GM19397 (cell line): ENCODE results near the gene INPP4B.

Experiments used
- ATAC-seq: cut with Tn5 transposase; IDR thresholded peaks from one replicate; pipeline ENCODE4 v1.9.1; 2021; ENCODE audit warnings: mild to moderate bottlenecking, moderate library complexity; ENCODE audit not compliant: unreplicated experiment

The INPP4B gene

GRCh38 chr4:142064181-142064580 lies 781.9 kb downstream of the INPP4B start:
- ATAC-seq, result no peak

DNA sequence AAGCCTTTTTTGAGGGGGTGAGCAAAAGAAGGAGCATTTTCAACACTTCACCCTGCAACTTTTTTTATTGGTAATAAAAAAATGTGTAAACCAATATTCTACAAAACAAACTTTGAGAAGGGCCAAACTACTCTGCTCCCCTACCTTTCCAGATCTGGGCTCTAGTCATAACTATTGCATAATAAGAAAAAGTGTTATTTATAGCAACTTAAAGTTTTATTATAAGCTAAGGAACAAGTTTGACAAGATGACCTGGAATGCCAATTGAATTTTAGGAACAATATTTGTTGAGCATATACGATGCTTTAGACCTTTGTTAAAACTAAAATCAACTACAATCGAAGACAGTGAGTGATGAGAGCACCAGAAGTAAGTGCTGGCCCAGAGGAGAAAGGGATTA lies 800.1 kb downstream of the INPP4B start:
- ATAC-seq, result no peak

DNA sequence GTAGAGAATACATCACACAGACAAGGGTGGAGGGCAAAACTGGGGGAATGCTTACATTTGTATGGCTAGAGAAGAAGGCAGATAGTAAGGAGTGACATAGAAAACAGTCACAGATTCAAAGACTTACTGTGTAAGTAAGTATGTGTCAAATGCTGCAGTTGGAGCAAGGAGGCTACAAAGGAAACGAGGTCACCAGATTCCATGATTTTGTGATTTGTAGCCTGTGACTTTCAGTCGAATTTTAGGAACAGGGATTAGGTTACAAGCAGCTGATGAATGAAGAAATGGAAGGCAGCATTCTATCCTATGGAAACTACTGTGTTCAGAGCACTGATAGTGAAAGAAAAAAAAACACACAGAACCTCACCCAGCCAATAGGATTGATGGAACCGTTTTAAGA lies 801.8 kb downstream of the INPP4B start:
- no peak for ATAC-seq

GRCh38 chr4:142043509-142043908 lies 802.6 kb downstream of the INPP4B start:
- no peak for ATAC-seq

- ATAC-seq, result no peak
Measured at GRCh38 chr4:142041788-142042187, 804.3 kb downstream of the INPP4B start.

DNA sequence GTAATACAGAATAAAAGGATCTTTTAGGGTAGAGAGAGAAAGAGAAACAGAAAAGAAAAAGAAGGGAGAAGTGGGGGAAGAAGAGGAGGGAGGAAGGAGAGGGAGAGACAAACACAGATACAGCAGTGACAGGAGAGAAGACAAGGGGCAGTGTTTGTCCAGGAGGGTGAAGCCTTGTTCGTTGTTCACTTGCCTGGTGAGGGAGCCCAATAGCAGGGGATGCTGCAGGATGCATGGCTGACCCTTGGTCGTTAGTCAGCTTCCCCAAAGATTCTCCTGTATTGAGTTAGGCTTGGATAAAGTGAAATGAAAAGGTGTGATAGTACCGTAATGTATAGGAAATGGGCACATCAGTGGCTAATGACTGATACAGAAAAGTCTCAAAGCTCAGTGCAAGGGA lies 806.1 kb downstream of the INPP4B start:
- no peak for ATAC-seq

DNA sequence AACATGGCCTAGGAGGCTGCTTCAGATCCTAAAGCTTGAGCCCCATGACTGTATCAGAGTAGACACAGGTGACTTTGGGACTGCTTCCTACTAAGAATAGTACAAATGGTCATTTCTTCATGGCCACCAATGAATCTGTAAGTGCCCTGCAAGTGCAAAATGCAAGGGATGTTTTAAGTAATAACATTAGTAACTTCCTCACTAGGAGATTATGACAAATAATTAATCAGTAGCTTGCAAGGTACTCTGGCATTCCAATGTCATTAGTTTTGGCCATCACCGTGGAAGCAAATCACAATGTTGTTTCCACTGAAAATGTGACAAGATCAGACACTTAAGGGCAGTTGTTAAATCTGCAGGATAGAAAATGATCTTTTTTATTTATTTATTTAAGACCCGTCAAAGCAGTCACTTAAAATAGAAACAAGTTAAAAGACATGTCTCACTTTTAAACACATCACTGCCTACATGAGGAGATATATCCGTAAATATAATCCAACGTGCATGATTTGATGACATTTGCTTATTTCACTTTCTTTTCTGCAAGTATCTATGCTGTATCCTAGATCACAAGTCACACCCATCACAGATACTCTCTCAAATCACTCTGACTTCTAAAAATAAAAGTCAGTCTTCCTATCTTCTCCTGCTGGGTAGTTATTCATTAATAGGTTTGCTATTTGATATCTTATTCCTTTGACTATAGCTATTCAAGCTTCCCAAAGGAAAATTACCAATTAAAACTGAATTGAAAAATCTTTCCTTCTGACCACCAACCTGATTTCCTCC lies 809.1 kb downstream of the INPP4B start:
- ATAC-seq, result no peak

DNA sequence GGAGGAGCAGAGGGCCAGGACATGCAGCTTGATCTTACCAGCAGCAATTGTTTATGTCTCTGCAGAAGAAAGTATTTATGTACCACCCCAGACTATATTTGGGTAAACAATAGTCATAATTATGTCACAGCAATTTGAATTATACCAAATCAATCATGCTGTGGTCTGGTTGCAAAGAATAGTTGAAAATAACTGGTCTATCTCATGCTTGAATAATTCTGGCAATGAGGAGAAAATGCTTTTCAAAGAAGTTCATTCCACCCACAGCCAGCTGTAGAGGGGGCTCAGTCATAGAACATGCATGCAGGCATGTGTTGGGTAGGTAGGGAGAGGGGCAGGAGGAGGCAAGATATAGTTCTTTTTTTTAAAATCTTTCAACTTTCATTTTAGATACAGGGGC lies 810.5 kb downstream of the INPP4B start:
- no peak for ATAC-seq

- no peak for ATAC-seq
Measured at GRCh38 chr4:142034101-142034500, 812.0 kb downstream of the INPP4B start.

- no peak for ATAC-seq
Measured at GRCh38 chr4:142030010-142030409, 816.1 kb downstream of the INPP4B start.

DNA sequence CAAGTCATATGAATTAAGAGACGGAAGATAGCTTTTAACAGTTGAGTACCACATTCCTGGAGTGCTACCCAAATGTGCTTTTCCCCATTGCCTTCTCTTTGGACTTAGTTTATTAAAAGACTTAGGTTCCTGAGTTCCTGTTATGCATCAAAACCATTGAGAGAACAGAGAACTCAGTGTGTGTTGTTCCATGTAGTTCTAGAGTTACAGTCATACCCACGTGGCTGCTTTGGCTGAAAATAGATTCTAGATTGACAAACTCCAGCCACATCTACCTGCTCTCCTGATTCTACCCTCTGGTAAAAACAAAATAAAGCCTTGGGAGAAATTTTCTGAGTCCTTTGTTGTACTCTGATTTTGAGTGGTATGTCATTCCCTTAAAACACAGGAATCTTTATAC lies 824.3 kb downstream of the INPP4B start:
- ATAC-seq, result no peak

- no peak for ATAC-seq
Measured at GRCh38 chr4:142021181-142021580, 824.9 kb downstream of the INPP4B start.

- no peak for ATAC-seq
Measured at GRCh38 chr4:142016031-142016430, 830.1 kb downstream of the INPP4B start.

GRCh38 chr4:142009751-142010150 lies 836.4 kb downstream of the INPP4B start:
- no peak for ATAC-seq

- ATAC-seq, result no peak
Measured at GRCh38 chr4:142005519-142005918, 840.6 kb downstream of the INPP4B start.

DNA sequence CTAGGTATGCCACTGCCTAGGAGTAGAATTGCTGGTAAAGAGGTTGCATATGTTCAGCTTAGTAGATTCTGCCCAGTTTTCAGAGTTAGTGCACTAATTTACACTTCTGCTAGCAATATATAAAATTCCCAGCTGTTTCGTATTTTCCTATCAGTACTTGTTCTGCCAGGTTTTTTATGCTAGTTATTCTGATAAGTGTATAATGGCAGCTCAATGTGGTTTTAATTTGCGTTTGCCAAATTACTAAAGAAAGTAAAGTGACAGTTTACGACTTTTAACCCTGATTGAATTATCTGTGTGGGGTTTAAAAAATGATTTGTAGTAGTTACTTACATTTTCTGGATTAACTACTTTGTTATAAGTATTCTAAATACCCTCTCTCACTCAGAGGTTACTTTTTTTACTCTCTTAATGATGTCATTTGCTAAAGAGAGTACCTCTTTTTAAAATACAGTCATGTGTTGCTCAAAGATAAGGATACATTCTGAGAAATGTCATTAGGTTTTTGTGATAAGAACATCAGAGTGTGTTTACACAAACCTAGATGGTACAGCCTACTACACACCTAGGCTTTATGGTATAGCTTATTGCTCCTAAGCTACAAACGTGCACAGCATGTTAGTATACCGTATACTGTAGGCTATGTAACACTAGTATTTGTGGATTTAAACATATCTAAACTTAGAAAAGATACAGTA lies 846.5 kb downstream of the INPP4B start:
- no peak for ATAC-seq

DNA sequence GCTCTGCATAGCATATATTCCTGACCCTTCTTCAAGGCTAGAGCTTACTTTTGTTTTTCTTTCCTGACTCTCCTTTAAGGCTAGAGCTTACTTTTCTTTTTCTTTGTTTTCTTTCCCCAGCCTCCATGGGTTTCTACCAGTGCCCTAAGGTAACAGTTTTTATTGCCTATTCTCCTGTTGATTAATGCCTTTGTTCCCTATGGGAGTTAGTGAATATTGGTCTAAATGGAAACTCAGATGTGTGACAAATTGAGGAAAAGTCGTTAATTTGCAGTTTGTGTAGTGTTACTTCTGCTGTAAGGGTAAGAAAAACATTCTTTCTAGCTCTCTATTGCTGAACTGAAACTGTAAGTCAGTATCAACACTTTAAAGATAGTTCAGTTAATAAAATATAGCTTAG lies 851.0 kb downstream of the INPP4B start:
- no peak for ATAC-seq

GRCh38 chr4:141977433-141977832 lies 868.7 kb downstream of the INPP4B start:
- ATAC-seq, result no peak
